ENCODE results near the gene SF3B4.

DNA sequence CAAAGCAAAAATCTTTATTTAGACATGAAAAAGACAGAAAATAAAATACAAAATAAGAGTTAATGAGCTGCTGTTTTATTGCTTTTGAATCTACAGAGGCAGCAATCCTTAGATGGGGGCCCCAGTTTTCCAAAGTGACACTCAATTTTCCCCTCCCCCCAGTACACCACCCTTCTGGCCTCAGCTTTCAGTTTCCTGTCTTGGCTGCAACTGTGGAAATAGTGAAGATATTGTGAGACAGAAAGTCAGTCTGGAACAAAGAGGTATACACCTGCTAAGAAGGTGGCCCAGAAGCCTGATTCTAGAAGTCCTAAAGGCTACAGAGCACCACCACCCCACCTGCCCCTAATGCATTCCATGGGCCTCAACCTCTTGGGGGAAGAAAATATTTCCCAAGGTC lies 10.2 kb upstream of the SF3B4 start:
- TF ChIP-seq, protein P1, sequence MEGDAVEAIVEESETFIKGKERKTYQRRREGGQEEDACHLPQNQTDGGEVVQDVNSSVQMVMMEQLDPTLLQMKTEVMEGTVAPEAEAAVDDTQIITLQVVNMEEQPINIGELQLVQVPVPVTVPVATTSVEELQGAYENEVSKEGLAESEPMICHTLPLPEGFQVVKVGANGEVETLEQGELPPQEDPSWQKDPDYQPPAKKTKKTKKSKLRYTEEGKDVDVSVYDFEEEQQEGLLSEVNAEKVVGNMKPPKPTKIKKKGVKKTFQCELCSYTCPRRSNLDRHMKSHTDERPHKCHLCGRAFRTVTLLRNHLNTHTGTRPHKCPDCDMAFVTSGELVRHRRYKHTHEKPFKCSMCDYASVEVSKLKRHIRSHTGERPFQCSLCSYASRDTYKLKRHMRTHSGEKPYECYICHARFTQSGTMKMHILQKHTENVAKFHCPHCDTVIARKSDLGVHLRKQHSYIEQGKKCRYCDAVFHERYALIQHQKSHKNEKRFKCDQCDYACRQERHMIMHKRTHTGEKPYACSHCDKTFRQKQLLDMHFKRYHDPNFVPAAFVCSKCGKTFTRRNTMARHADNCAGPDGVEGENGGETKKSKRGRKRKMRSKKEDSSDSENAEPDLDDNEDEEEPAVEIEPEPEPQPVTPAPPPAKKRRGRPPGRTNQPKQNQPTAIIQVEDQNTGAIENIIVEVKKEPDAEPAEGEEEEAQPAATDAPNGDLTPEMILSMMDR (IDR thresholded peaks at IDR 0.05) = no peak
- no peak for TF ChIP-seq EP300 (IDR thresholded peaks at IDR 0.05)
- TF ChIP-seq POLR2A (IDR thresholded peaks at IDR 0.05) = no peak

Measured in sigmoid colon (tissue), 4 donors.